SK-N-SH treated with all-trans-retinoic acid at 6 μM for 48 hours (cell line): ENCODE results near the gene PDZD4.

Experiments used
- ATAC-seq: fragments of 200-7000 bp; cut with Tn5 transposase; 3 replicates; pipeline ENCODE4 v1.9.1; 2020; ENCODE audit warnings: mild to moderate bottlenecking, moderate library complexity
- ARNTL ChIP-seq: fragments of 450-650 bp; formaldehyde crosslinking; IDR thresholded peaks from 2 replicates; pipeline ENCODE4 v1.5.0; 2020; ENCODE audit warnings: low read depth, mild to moderate bottlenecking, moderate library complexity, borderline replicate concordance
- BACH2 ChIP-seq: fragments of 250-450 bp; sonication (Bioruptor Pico); IDR thresholded peaks from 2 replicates; pipeline ENCODE4 v1.9.0; 2021; ENCODE audit warnings: mild to moderate bottlenecking, borderline replicate concordance
- CSDC2 ChIP-seq: fragments of 250-450 bp; sonication (Bioruptor Pico); IDR thresholded peaks from 2 replicates; pipeline ENCODE4 v1.5.0; 2020; ENCODE audit warnings: mild to moderate bottlenecking, moderate library complexity
- CSRNP3 ChIP-seq: fragments of 250-450 bp; sonication (Bioruptor Pico); IDR thresholded peaks from 2 replicates; pipeline ENCODE4 v1.5.1; 2021; ENCODE audit warnings: mild to moderate bottlenecking, moderate library complexity
- ESRRG ChIP-seq: fragments of 250-450 bp; sonication (Bioruptor Pico); IDR thresholded peaks from 2 replicates; pipeline ENCODE4 v1.6.1; 2021; ENCODE audit warnings: mild to moderate bottlenecking
- GLIS3 ChIP-seq: fragments of 250-450 bp; sonication (Bioruptor Pico); IDR thresholded peaks from 2 replicates; pipeline ENCODE4 v1.5.0; 2020; ENCODE audit warnings: mild to moderate bottlenecking, moderate library complexity
- ISL1 ChIP-seq: fragments of 250-450 bp; sonication (Bioruptor Pico); IDR thresholded peaks from 2 replicates; pipeline ENCODE4 v2.1.2; 2022; ENCODE audit warnings: mild to moderate bottlenecking, moderate library complexity
- OSR1 ChIP-seq: fragments of 250-450 bp; sonication (Bioruptor Pico); IDR thresholded peaks from 2 replicates; pipeline ENCODE4 v1.8.0; 2022; ENCODE audit warnings: moderate library complexity, mild to moderate bottlenecking, inconsistent platforms
- PATZ1 ChIP-seq: fragments of 250-450 bp; sonication (Bioruptor Pico); IDR thresholded peaks from 2 replicates; pipeline ENCODE4 v1.8.0; 2020; ENCODE audit warnings: mild to moderate bottlenecking, moderate library complexity, borderline replicate concordance
- POU6F1 ChIP-seq: fragments of 250-450 bp; sonication (Bioruptor Pico); IDR thresholded peaks from 2 replicates; pipeline ENCODE4 v1.8.0; 2021; ENCODE audit warnings: low read depth, mild to moderate bottlenecking, moderate library complexity, borderline replicate concordance
- PPARA ChIP-seq: fragments of 250-450 bp; sonication (Bioruptor Pico); IDR thresholded peaks from 2 replicates; pipeline ENCODE4 v1.5.0; 2020; ENCODE audit warnings: mild to moderate bottlenecking, borderline replicate concordance
- RARB ChIP-seq: fragments of 250-450 bp; sonication (Bioruptor Pico); IDR thresholded peaks from 2 replicates; pipeline ENCODE4 v1.8.0; 2021; ENCODE audit warnings: mild to moderate bottlenecking, moderate library complexity
- SNAI2 ChIP-seq: fragments of 250-450 bp; sonication (Bioruptor Pico); IDR thresholded peaks from 2 replicates; pipeline ENCODE4 v1.5.0; 2020; ENCODE audit warnings: mild to moderate bottlenecking, moderate library complexity
- TCF4 ChIP-seq: fragments of 250-450 bp; sonication (Bioruptor Pico); IDR thresholded peaks from 2 replicates; pipeline ENCODE4 v1.8.0; 2021; ENCODE audit warnings: mild to moderate bottlenecking, moderate library complexity, borderline replicate concordance
- TOX ChIP-seq: fragments of 250-450 bp; sonication (Bioruptor Pico); IDR thresholded peaks from 2 replicates; pipeline ENCODE4 v1.8.0; 2021; ENCODE audit warnings: mild to moderate bottlenecking, moderate library complexity, borderline replicate concordance
- ZFP3 ChIP-seq: fragments of 250-450 bp; sonication (Bioruptor Pico); IDR thresholded peaks from 2 replicates; pipeline ENCODE4 v1.5.0; 2020; ENCODE audit warnings: mild to moderate bottlenecking, moderate library complexity
- ZFP30 ChIP-seq: fragments of 450-650 bp; formaldehyde crosslinking; IDR thresholded peaks from 2 replicates; pipeline ENCODE4 v1.5.0; 2022; ENCODE audit warnings: mild to moderate bottlenecking, moderate library complexity
- ZNF565 ChIP-seq: fragments of 450-650 bp; formaldehyde crosslinking; conservative IDR thresholded peaks from 2 replicates; pipeline ENCODE4 v1.5.0; 2020; ENCODE audit warnings: low read depth, mild to moderate bottlenecking, moderate library complexity
- ZNF70 ChIP-seq: fragments of 450-650 bp; formaldehyde crosslinking; IDR thresholded peaks from 2 replicates; pipeline ENCODE4 v1.5.0; 2020; ENCODE audit warnings: mild to moderate bottlenecking, moderate library complexity
- ZNF8 ChIP-seq: fragments of 450-650 bp; formaldehyde crosslinking; IDR thresholded peaks from 2 replicates; pipeline ENCODE4 v1.5.0; 2020; ENCODE audit warnings: mild to moderate bottlenecking, moderate library complexity
- TF ChIP-seq, protein P1 (sequence below): fragments of 250-450 bp; sonication (Bioruptor Pico); IDR thresholded peaks from 2 replicates; pipeline ENCODE4 v1.5.0; 2020; ENCODE audit warnings: mild to moderate bottlenecking, moderate library complexity
- TF ChIP-seq, protein P2 (sequence below): fragments of 250-450 bp; sonication (Bioruptor Pico); IDR thresholded peaks from 2 replicates; pipeline ENCODE4 v1.5.1; 2020; ENCODE audit warnings: low read depth, mild to moderate bottlenecking, moderate library complexity

Gene PDZD4

GRCh38 chrX:153861733-153862310, 31.5 kb upstream of the PDZD4 start:
- TF ChIP-seq RARB (CRISPR knock-in tag) (no peak), CSRNP3 (CRISPR knock-in tag) (no peak), ESRRG (CRISPR knock-in tag) (no peak), GLIS3 (CRISPR knock-in tag) (no peak), ARNTL (CRISPR knock-in tag) (no peak), TCF4 (CRISPR knock-in tag) (no peak), ZNF70 (no peak), ISL1 (CRISPR knock-in tag) (no peak), POU6F1 (CRISPR knock-in tag) (no peak), SNAI2 (no peak), PATZ1 (CRISPR knock-in tag) (no peak), BACH2 (no peak), ZFP30 (CRISPR knock-in tag) (no peak), OSR1 (CRISPR knock-in tag) (no peak), ZFP3 (CRISPR knock-in tag) (no peak), TOX (CRISPR knock-in tag) (no peak), CSDC2 (no peak)
- TF ChIP-seq, protein P1, sequence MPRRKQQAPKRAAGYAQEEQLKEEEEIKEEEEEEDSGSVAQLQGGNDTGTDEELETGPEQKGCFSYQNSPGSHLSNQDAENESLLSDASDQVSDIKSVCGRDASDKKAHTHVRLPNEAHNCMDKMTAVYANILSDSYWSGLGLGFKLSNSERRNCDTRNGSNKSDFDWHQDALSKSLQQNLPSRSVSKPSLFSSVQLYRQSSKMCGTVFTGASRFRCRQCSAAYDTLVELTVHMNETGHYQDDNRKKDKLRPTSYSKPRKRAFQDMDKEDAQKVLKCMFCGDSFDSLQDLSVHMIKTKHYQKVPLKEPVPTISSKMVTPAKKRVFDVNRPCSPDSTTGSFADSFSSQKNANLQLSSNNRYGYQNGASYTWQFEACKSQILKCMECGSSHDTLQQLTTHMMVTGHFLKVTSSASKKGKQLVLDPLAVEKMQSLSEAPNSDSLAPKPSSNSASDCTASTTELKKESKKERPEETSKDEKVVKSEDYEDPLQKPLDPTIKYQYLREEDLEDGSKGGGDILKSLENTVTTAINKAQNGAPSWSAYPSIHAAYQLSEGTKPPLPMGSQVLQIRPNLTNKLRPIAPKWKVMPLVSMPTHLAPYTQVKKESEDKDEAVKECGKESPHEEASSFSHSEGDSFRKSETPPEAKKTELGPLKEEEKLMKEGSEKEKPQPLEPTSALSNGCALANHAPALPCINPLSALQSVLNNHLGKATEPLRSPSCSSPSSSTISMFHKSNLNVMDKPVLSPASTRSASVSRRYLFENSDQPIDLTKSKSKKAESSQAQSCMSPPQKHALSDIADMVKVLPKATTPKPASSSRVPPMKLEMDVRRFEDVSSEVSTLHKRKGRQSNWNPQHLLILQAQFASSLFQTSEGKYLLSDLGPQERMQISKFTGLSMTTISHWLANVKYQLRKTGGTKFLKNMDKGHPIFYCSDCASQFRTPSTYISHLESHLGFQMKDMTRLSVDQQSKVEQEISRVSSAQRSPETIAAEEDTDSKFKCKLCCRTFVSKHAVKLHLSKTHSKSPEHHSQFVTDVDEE (CRISPR knock-in tag) = no peak
- TF ChIP-seq, protein P2, sequence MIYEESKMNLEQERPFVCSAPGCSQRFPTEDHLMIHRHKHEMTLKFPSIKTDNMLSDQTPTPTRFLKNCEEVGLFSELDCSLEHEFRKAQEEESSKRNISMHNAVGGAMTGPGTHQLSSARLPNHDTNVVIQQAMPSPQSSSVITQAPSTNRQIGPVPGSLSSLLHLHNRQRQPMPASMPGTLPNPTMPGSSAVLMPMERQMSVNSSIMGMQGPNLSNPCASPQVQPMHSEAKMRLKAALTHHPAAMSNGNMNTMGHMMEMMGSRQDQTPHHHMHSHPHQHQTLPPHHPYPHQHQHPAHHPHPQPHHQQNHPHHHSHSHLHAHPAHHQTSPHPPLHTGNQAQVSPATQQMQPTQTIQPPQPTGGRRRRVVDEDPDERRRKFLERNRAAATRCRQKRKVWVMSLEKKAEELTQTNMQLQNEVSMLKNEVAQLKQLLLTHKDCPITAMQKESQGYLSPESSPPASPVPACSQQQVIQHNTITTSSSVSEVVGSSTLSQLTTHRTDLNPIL = no peak
- ATAC-seq = no peak

DNA sequence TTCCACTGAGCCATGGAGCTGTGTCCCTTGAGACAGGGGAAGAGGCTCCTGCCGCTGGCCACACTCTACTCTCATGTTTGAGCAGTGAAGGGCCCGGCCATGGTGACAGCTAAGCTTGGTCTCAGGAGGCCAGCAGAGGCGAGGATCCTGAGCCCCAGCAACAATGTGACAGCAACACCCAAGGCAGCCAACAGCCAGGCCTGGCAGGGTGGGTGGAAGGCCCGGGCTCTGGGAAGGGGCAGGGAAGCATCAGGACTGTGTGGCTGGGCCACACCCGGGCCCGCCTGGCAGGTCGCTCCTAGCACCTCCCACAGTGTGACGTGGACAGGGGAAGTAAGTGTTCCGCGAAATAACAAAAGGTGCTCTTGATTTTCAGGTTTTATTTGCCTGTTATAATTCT, 30.8 kb upstream of the PDZD4 start:
- no peak for ATAC-seq

More for the DNA sequence above, 30.8 kb upstream of the PDZD4 start:
- TF ChIP-seq ZFP3 (CRISPR knock-in tag) = no peak
- TF ChIP-seq, protein P1 (CRISPR knock-in tag) = no peak
- no peak for TF ChIP-seq ZNF8 (CRISPR knock-in tag)
- TF ChIP-seq PATZ1 (CRISPR knock-in tag) = no peak
- TF ChIP-seq ARNTL (CRISPR knock-in tag) = no peak
- TF ChIP-seq ZNF565 (CRISPR knock-in tag) = no peak
- TF ChIP-seq RARB (CRISPR knock-in tag) = no peak
- TF ChIP-seq TOX (CRISPR knock-in tag) = no peak
- no peak for TF ChIP-seq ESRRG (CRISPR knock-in tag)
- TF ChIP-seq BACH2 = no peak
- no peak for TF ChIP-seq SNAI2
- no peak for TF ChIP-seq PPARA
- TF ChIP-seq CSRNP3 (CRISPR knock-in tag) = no peak
- no peak for TF ChIP-seq TCF4 (CRISPR knock-in tag)
- TF ChIP-seq ZFP30 (CRISPR knock-in tag) = no peak
- no peak for TF ChIP-seq OSR1 (CRISPR knock-in tag)
- no peak for TF ChIP-seq CSDC2
- TF ChIP-seq ISL1 (CRISPR knock-in tag) = no peak
